K562 (cell line): ENCODE measurements around the gene TCFL5. TPM values are rescaled to one million over a fixed set of nuclear protein-coding genes. Genes with fewer than 3 reads are reported as not detected.
A peak's percentile ranks its signal among the peaks of the same experiment; 100 is the strongest.

Experiments used
- EHMT2 ChIP-seq: fragments of 450-650 bp; IDR thresholded peaks from 2 replicates; pipeline ENCODE4 v1.6.1; 2018; ENCODE audit warnings: antibody characterized with exemption
- ELF2 ChIP-seq: fragments of 250-450 bp; sonication (Bioruptor Pico); IDR thresholded peaks from 2 replicates; pipeline ENCODE4 v1.5.0; 2021; ENCODE audit warnings: mild to moderate bottlenecking
- MIER1 ChIP-seq: fragments of 450-650 bp; IDR thresholded peaks from 2 replicates; pipeline ENCODE4 v1.6.1; 2016; ENCODE audit warnings: antibody characterized with exemption, mild to moderate bottlenecking, low read depth
- RNF2 ChIP-seq: sonication (generic); IDR thresholded peaks from 2 replicates; pipeline ENCODE4 v1.6.1; 2016
- SIN3B ChIP-seq: fragments of 450-650 bp; IDR thresholded peaks from 2 replicates; pipeline ENCODE4 v1.6.1; 2017; ENCODE audit warnings: low read depth, mild to moderate bottlenecking, moderate library complexity
- SUPT5H ChIP-seq: fragments of 450-650 bp; IDR thresholded peaks from 2 replicates; pipeline ENCODE4 v1.6.1; 2016
- ZBTB1 ChIP-seq: sonication (generic); formaldehyde crosslinking; IDR thresholded peaks from 2 replicates; pipeline ENCODE4 v1.8.1; 2023; ENCODE audit warnings: missing genetic modification reagents, low read depth, mild to moderate bottlenecking, borderline replicate concordance
- ZNF239 ChIP-seq: fragments of 250-450 bp; sonication (Bioruptor Pico); IDR thresholded peaks from 2 replicates; pipeline ENCODE4 v1.4.0; 2020; ENCODE audit warnings: mild to moderate bottlenecking
- ZNF24 ChIP-seq: fragments of 450-650 bp; IDR thresholded peaks from 2 replicates; pipeline ENCODE4 v1.6.1; 2016
- ZNF384 ChIP-seq: IDR thresholded peaks from 2 replicates; pipeline ENCODE4 v1.6.1; 2012; ENCODE audit warnings: low read depth, low read length, improper control_type of control experiment
- polyA plus RNA-seq, 8 experiments: library from polyadenylated mRNA; depleted of rRNA in 4 of 8; stranded (reverse) in 5 of 8; unstranded in 3 of 8; fragments of >200 nt; fragmentation: Nextera tagmentation in 2 of 8; fragmentation: Illumina TruSeq in 1 of 8; extraction: Ambion mirVana in 2 of 8; extraction: Trizol in 1 of 8; gene quantifications; 2 replicates each; pipeline versions ENCODE4 v1.2.1 to v1.2.3, GENCODE V29; 2011 to 2014; ENCODE audit warnings: inconsistent platforms in 1 of 8, missing spikeins in 1 of 8
- total RNA-seq, 7 experiments: library from RNA; depleted of rRNA in 6 of 7; stranded (reverse); fragments of >200 nt in 6 of 7; fragmentation: Illumina TruSeq in 2 of 7; extraction: Trizol in 2 of 7; gene quantifications; 2 replicates each; pipeline versions ENCODE4 v1.2.1 to v1.2.3, GENCODE V29; 2011 to 2021; ENCODE audit warnings: low replicate concordance in 1 of 7
- TF ChIP-seq, protein P1 (sequence below): sonication (generic); formaldehyde crosslinking; IDR thresholded peaks from 2 replicates; pipeline ENCODE4 v1.9.0; 2022; ENCODE audit warnings: mild to moderate bottlenecking, missing genetic modification reagents
- TF ChIP-seq, protein P2 (sequence below): fragments of 200-800 bp; sonication (Bioruptor generic); IDR thresholded peaks from 2 replicates; pipeline ENCODE4 v1.6.1; 2017; ENCODE audit warnings: missing genetic modification characterization, missing compliant biosample characterization
- TF ChIP-seq, protein P3 (sequence below): fragments of 450-650 bp; IDR thresholded peaks from 2 replicates; pipeline ENCODE4 v1.6.1; 2016
- TF ChIP-seq, protein P4 (sequence below): fragments of 200-800 bp; sonication (Bioruptor generic); IDR thresholded peaks from 2 replicates; pipeline ENCODE4 v1.6.1; 2016; ENCODE audit warnings: missing genetic modification characterization, missing compliant biosample characterization

Gene TCFL5
- total and polyA plus RNA-seq, 9 of the 15 experiments (the other 6 are each of a cell fraction or from before 2014, with no cell fraction given), result 1.00 to 12.6 (median 9.1) TPM

DNA sequence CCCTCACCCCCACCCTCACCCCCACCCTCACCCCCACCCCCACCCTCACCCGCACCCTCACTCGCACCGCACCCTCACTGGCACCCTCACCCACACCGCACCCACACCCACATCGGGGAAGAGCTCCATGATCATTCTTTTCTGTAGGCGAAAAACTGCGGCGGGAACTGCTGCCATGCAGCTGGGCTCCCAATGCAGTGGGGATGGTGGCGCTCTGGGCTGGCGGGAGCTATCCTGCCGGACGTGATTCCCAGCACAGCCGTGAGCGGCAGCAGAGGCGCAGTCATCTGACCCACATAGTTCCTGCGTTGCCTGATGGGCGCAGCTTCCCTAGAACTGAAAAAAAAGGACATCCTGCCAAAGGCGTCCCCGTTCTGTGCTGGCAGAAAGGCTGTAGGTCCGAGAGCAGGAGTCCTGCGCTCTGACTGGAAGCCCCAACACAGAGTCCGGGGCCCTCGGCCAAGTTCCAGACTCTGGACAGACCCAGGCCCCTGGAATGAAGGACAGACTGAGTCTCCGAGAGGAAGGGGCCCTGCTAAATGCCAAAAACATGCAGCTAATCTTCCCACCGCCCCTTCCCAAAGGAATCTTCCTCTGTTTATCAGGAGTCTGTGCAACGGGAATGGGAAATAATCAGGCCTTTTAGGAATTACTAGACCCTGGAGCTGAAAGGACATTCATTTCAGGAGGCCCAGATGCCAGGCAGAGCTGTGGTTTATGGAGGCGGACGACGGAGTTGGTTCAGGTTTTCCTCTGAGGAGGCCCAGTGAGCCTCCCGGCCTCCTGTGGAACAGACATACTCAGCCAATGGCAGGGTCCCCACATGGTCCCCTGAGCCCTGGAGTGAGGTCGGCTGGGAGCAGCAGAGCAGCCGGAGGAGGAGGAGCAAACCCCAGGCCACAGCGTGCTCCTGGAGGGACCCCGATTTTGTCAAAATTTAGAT lies 14.1 kb upstream of the TCFL5 start (continued):
- TF ChIP-seq, protein P1, sequence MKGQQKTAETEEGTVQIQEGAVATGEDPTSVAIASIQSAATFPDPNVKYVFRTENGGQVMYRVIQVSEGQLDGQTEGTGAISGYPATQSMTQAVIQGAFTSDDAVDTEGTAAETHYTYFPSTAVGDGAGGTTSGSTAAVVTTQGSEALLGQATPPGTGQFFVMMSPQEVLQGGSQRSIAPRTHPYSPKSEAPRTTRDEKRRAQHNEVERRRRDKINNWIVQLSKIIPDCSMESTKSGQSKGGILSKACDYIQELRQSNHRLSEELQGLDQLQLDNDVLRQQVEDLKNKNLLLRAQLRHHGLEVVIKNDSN, result peak; percentile 91
- no peak for TF ChIP-seq MIER1
- no peak for TF ChIP-seq ZNF239 (CRISPR knock-in tag)
- TF ChIP-seq EHMT2, result no peak
- no peak for TF ChIP-seq ZNF24
- no peak for TF ChIP-seq ELF2 (CRISPR knock-in tag)
- TF ChIP-seq ZBTB1 (CRISPR knock-in tag), result peak; percentile 89
- TF ChIP-seq, protein P2, sequence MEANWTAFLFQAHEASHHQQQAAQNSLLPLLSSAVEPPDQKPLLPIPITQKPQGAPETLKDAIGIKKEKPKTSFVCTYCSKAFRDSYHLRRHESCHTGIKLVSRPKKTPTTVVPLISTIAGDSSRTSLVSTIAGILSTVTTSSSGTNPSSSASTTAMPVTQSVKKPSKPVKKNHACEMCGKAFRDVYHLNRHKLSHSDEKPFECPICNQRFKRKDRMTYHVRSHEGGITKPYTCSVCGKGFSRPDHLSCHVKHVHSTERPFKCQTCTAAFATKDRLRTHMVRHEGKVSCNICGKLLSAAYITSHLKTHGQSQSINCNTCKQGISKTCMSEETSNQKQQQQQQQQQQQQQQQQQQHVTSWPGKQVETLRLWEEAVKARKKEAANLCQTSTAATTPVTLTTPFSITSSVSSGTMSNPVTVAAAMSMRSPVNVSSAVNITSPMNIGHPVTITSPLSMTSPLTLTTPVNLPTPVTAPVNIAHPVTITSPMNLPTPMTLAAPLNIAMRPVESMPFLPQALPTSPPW (CRISPR knock-in tag), result peak; percentile 52
- TF ChIP-seq SIN3B, result no peak
- TF ChIP-seq RNF2, result no peak
- TF ChIP-seq ZNF384, result peak; percentile 93
- TF ChIP-seq, protein P3, sequence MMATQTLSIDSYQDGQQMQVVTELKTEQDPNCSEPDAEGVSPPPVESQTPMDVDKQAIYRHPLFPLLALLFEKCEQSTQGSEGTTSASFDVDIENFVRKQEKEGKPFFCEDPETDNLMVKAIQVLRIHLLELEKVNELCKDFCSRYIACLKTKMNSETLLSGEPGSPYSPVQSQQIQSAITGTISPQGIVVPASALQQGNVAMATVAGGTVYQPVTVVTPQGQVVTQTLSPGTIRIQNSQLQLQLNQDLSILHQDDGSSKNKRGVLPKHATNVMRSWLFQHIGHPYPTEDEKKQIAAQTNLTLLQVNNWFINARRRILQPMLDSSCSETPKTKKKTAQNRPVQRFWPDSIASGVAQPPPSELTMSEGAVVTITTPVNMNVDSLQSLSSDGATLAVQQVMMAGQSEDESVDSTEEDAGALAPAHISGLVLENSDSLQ, result peak; percentile 70
- TF ChIP-seq, protein P4, sequence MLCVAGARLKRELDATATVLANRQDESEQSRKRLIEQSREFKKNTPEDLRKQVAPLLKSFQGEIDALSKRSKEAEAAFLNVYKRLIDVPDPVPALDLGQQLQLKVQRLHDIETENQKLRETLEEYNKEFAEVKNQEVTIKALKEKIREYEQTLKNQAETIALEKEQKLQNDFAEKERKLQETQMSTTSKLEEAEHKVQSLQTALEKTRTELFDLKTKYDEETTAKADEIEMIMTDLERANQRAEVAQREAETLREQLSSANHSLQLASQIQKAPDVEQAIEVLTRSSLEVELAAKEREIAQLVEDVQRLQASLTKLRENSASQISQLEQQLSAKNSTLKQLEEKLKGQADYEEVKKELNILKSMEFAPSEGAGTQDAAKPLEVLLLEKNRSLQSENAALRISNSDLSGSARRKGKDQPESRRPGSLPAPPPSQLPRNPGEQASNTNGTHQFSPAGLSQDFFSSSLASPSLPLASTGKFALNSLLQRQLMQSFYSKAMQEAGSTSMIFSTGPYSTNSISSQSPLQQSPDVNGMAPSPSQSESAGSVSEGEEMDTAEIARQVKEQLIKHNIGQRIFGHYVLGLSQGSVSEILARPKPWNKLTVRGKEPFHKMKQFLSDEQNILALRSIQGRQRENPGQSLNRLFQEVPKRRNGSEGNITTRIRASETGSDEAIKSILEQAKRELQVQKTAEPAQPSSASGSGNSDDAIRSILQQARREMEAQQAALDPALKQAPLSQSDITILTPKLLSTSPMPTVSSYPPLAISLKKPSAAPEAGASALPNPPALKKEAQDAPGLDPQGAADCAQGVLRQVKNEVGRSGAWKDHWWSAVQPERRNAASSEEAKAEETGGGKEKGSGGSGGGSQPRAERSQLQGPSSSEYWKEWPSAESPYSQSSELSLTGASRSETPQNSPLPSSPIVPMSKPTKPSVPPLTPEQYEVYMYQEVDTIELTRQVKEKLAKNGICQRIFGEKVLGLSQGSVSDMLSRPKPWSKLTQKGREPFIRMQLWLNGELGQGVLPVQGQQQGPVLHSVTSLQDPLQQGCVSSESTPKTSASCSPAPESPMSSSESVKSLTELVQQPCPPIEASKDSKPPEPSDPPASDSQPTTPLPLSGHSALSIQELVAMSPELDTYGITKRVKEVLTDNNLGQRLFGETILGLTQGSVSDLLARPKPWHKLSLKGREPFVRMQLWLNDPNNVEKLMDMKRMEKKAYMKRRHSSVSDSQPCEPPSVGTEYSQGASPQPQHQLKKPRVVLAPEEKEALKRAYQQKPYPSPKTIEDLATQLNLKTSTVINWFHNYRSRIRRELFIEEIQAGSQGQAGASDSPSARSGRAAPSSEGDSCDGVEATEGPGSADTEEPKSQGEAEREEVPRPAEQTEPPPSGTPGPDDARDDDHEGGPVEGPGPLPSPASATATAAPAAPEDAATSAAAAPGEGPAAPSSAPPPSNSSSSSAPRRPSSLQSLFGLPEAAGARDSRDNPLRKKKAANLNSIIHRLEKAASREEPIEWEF, result no peak
- 0 out of 2 replicates have a peak, but pooled peaks have one; percentile 35 for TF ChIP-seq SUPT5H
